Trophoblast cell (in vitro differentiated cells and primary cell): ENCODE results near the gene H6PD.
A peak's percentile ranks its signal among the peaks of the same experiment; 100 is the strongest.

Experiments
- DNase-seq, 2 donors: peaks; one replicate each; pipeline ENCODE4 v3.0.0-alpha.2; 2016
- H2AFZ ChIP-seq: 2 replicates; pipeline ENCODE4 v1.6.1; 2013; ENCODE audit warnings: low read length, moderate library complexity, mild to moderate bottlenecking; ENCODE audit not compliant: insufficient read depth, poor library complexity
- H2AK5ac ChIP-seq: 2 replicates; pipeline ENCODE4 v1.6.1; 2013; ENCODE audit warnings: mild to moderate bottlenecking, low read length
- H2BK120ac ChIP-seq: 2 replicates; pipeline ENCODE4 v1.6.1; 2013; ENCODE audit warnings: low read length, mild to moderate bottlenecking, moderate library complexity; ENCODE audit not compliant: insufficient read depth, poor library complexity
- H2BK12ac ChIP-seq: 2 replicates; pipeline ENCODE4 v1.6.1; 2013; ENCODE audit warnings: mild to moderate bottlenecking, low read length, moderate library complexity
- H2BK5ac ChIP-seq: 2 replicates; pipeline ENCODE4 v1.6.1; 2013; ENCODE audit warnings: low read length, low read depth, moderate library complexity, mild to moderate bottlenecking; ENCODE audit not compliant: poor library complexity
- H3K14ac ChIP-seq: 2 replicates; pipeline ENCODE4 v1.6.1; 2013; ENCODE audit warnings: mild to moderate bottlenecking, low read length
- H3K18ac ChIP-seq: 2 replicates; pipeline ENCODE4 v1.6.1; 2013; ENCODE audit warnings: mild to moderate bottlenecking, low read length
- H3K23ac ChIP-seq: 2 replicates; pipeline ENCODE4 v1.6.1; 2013; ENCODE audit warnings: low read length
- H3K27ac ChIP-seq: 2 replicates; pipeline ENCODE4 v1.5.1; 2013; ENCODE audit warnings: low read depth, mild to moderate bottlenecking, inconsistent platforms, low read length, moderate library complexity
- H3K27me3 ChIP-seq: 2 replicates; pipeline ENCODE4 v1.6.1; 2013; ENCODE audit warnings: inconsistent platforms, mild to moderate bottlenecking, low read length, moderate library complexity; ENCODE audit not compliant: insufficient read depth
- H3K36me3 ChIP-seq, 2 experiments: 1 replicate in 1 of 2; 2 replicates in 1 of 2; pipeline ENCODE4 v1.6.1; 2013; ENCODE audit warnings: low read length in 2 of 2, mild to moderate bottlenecking in 2 of 2, moderate library complexity in 1 of 2; ENCODE audit not compliant: insufficient read depth in 2 of 2, control insufficient read depth in 1 of 2
- H3K4ac ChIP-seq: 2 replicates; pipeline ENCODE4 v1.6.1; 2013; ENCODE audit warnings: low read depth, mild to moderate bottlenecking, low read length, moderate library complexity
- H3K4me1 ChIP-seq, 2 experiments: 1 replicate in 1 of 2; 2 replicates in 1 of 2; pipeline ENCODE4 v1.6.1; 2013; ENCODE audit warnings: low read length in 2 of 2, mild to moderate bottlenecking in 2 of 2, moderate library complexity in 1 of 2; ENCODE audit not compliant: insufficient read depth in 2 of 2, control insufficient read depth in 1 of 2
- H3K4me2 ChIP-seq: 2 replicates; pipeline ENCODE4 v1.6.1; 2013; ENCODE audit warnings: inconsistent platforms, mild to moderate bottlenecking, low read length, moderate library complexity
- H3K4me3 ChIP-seq: 2 replicates; pipeline ENCODE4 v1.5.1; 2013; ENCODE audit warnings: mild to moderate bottlenecking, low read depth, low read length, inconsistent platforms
- H3K79me1 ChIP-seq: one replicate; pipeline ENCODE4 v1.6.1; 2013; ENCODE audit warnings: low read length
- H3K79me2 ChIP-seq: 2 replicates; pipeline ENCODE4 v1.6.1; 2013; ENCODE audit warnings: low read length, mild to moderate bottlenecking; ENCODE audit not compliant: control insufficient read depth, insufficient read depth, poor library complexity
- H3K9ac ChIP-seq: 2 replicates; pipeline ENCODE4 v1.6.1; 2013; ENCODE audit warnings: mild to moderate bottlenecking, low read length
- H3K9me3 ChIP-seq: 2 replicates; pipeline ENCODE4 v1.6.1; 2013; ENCODE audit warnings: low read depth, mild to moderate bottlenecking, control low read depth, inconsistent platforms, low read length; ENCODE audit not compliant: insufficient read depth
- H4K12ac ChIP-seq: 2 replicates; pipeline ENCODE4 v1.6.1; 2013; ENCODE audit warnings: low read depth, mild to moderate bottlenecking, low read length, moderate library complexity
- H4K8ac ChIP-seq: 2 replicates; pipeline ENCODE4 v1.6.1; 2013; ENCODE audit warnings: low read depth, mild to moderate bottlenecking, low read length, moderate library complexity
- H4K91ac ChIP-seq: one replicate; pipeline ENCODE4 v1.6.1; 2013; ENCODE audit warnings: low read depth, mild to moderate bottlenecking, low read length, moderate library complexity
- WGBS: extraction: QIAGEN DNeasy Blood & Tissue Kit; methylation state at CpG from one replicate; pipeline ENCODE4 v1.1.7; 2013; ENCODE audit warnings: missing lambda C conversion rate; ENCODE audit not compliant: insufficient read length, insufficient coverage; ENCODE audit errors: extremely low coverage; 5-methylcytosine and 5-hydroxymethylcytosine counted together

Gene H6PD

GRCh38 chr1:9269721-9270120 lies 35.1 kb downstream of the H6PD start:
- Histone ChIP-seq H4K91ac (no peak overlapping the region), H4K12ac (no peak overlapping the region), H3K4me2 (no peak overlapping the region), H4K8ac (no peak overlapping the region), H3K79me1 (no peaks in the 10 kb centered on the region), H3K9ac (no peak overlapping the region), H3K18ac (no peak overlapping the region), H3K14ac (no peak overlapping the region), H3K4me1 (peaks cover 7% of the 10 kb centered on the region in 2 experiments), H2BK120ac (no peak overlapping the region), H3K36me3 (peaks cover 0 to under 1% of the 10 kb centered on the region in 2 experiments), H2AK5ac (no peak overlapping the region), H3K9me3 (no peaks in the 10 kb centered on the region), H2BK5ac (no peak overlapping the region), H3K4me3 (no peak overlapping the region), H2BK12ac (no peak overlapping the region), H3K79me2 (no peaks in the 10 kb centered on the region), H3K4ac (no peak overlapping the region), H3K27ac (no peak overlapping the region), H3K23ac (no peak overlapping the region), H3K27me3 (no peaks in the 10 kb centered on the region), H2AFZ (no peak overlapping the region)
- no peak for DNase-seq
- no CpG with 5 or more reads among the region's 12 CpGs for WGBS

GRCh38 chr1:9270290-9270883 lies 35.8 kb downstream of the H6PD start:
- no peak overlapping the region for H2AFZ ChIP-seq
- H3K27me3 ChIP-seq: no peaks in the 10 kb centered on the region
- no peak overlapping the region for H3K23ac ChIP-seq
- peaks cover 8 to 10% of the 10 kb centered on the region in 2 experiments for H3K4me1 ChIP-seq
- no peak overlapping the region for H3K4me2 ChIP-seq
- no CpG with 5 or more reads among the region's 15 CpGs for WGBS
- H3K18ac ChIP-seq: no peak overlapping the region
- no peaks in the 10 kb centered on the region for H3K79me2 ChIP-seq
- no peak overlapping the region for H4K91ac ChIP-seq
- no peak overlapping the region for H2BK12ac ChIP-seq
- no peaks in the 10 kb centered on the region for H3K9me3 ChIP-seq
- H3K27ac ChIP-seq: no peak overlapping the region
- H2AK5ac ChIP-seq: no peak overlapping the region
- DNase-seq: no peak
- H2BK120ac ChIP-seq: no peak overlapping the region
- H2BK5ac ChIP-seq: no peak overlapping the region
- H3K79me1 ChIP-seq: no peaks in the 10 kb centered on the region
- H4K12ac ChIP-seq: no peak overlapping the region
- no peak overlapping the region for H3K4me3 ChIP-seq
- H3K14ac ChIP-seq: no peak overlapping the region
- H4K8ac ChIP-seq: no peak overlapping the region
- H3K36me3 ChIP-seq: no peaks in the 10 kb centered on the region
- no peak overlapping the region for H3K4ac ChIP-seq
- no peak overlapping the region for H3K9ac ChIP-seq

- Histone ChIP-seq H3K27me3 (no peaks in the 10 kb centered on the region), H4K12ac (no peak overlapping the region), H3K4me1 (peaks cover 13 to 16% of the 10 kb centered on the region in 2 experiments), H2BK120ac (no peak overlapping the region), H3K9me3 (no peaks in the 10 kb centered on the region), H4K91ac (no peak overlapping the region), H3K23ac (no peak overlapping the region), H3K18ac (no peak overlapping the region), H4K8ac (no peak overlapping the region), H3K4me3 (no peak overlapping the region), H2AK5ac (no peak overlapping the region), H3K9ac (no peak overlapping the region), H3K14ac (peak overlapping the region; percentile 32), H2AFZ (no peak overlapping the region), H2BK5ac (no peak overlapping the region), H3K79me2 (no peaks in the 10 kb centered on the region), H2BK12ac (no peak overlapping the region), H3K36me3 (no peaks in the 10 kb centered on the region), H3K27ac (no peak overlapping the region), H3K79me1 (no peaks in the 10 kb centered on the region), H3K4ac (no peak overlapping the region), H3K4me2 (no peak overlapping the region)
- WGBS: no CpG with 5 or more reads among the region's 11 CpGs
- no peak for DNase-seq
Observed at GRCh38 chr1:9271283-9271682, 36.7 kb downstream of the H6PD start.

GRCh38 chr1:9271861-9272595 lies 37.5 kb downstream of the H6PD start:
- no peak overlapping the region for H2BK12ac ChIP-seq
- DNase-seq: no peak
- H3K79me2 ChIP-seq: no peaks in the 10 kb centered on the region
- H3K36me3 ChIP-seq: no peaks in the 10 kb centered on the region
- H4K91ac ChIP-seq: no peak overlapping the region
- WGBS: no CpG with 5 or more reads among the region's 24 CpGs
- no peak overlapping the region for H3K4ac ChIP-seq
- no peak overlapping the region for H2BK120ac ChIP-seq
- H3K4me3 ChIP-seq: no peak overlapping the region
- H3K27me3 ChIP-seq: no peaks in the 10 kb centered on the region
- H2AK5ac ChIP-seq: no peak overlapping the region
- no peaks in the 10 kb centered on the region for H3K9me3 ChIP-seq
- H4K8ac ChIP-seq: no peak overlapping the region
- no peak overlapping the region for H4K12ac ChIP-seq
- H3K4me2 ChIP-seq: no peak overlapping the region
- no peak overlapping the region for H2BK5ac ChIP-seq
- H3K18ac ChIP-seq: no peak overlapping the region
- H3K4me1 ChIP-seq: peaks cover 11 to 16% of the 10 kb centered on the region in 2 experiments
- H3K14ac ChIP-seq: no peak overlapping the region
- no peak overlapping the region for H3K23ac ChIP-seq
- no peak overlapping the region for H2AFZ ChIP-seq
- H3K79me1 ChIP-seq: no peaks in the 10 kb centered on the region
- H3K9ac ChIP-seq: no peak overlapping the region
- H3K27ac ChIP-seq: no peak overlapping the region
